ENCODE results near the gene SLC2A6.

The SLC2A6 gene

GRCh38 chr9:133443982-133444381 lies 34.9 kb downstream of the SLC2A6 start:
- no peak overlapping the region for H3K4me3 ChIP-seq (ENCODE audit: low read depth, low read length)

GRCh38 chr9:133443248-133443647 lies 35.7 kb downstream of the SLC2A6 start:
- TF ChIP-seq POLR2A (IDR thresholded peaks at IDR 0.05; ENCODE audit: extremely low read depth, insufficient read length), result no peak
- TF ChIP-seq MAX (IDR thresholded peaks at IDR 0.05; ENCODE audit: low read depth, low read length), result no peak
- no peak for TF ChIP-seq MYC (IDR thresholded peaks at IDR 0.05; ENCODE audit: low read depth, low read length)
- no peak for TF ChIP-seq CTCF (IDR thresholded peaks at IDR 0.05; ENCODE audit: low read depth, low read length)
- no peak for DNase-seq (ENCODE audit: low read depth)
- H3K4me3 ChIP-seq (ENCODE audit: low read depth, low read length), result no peak overlapping the region

More at GRCh38 chr9:133443982-133444381, 34.9 kb downstream of the SLC2A6 start:
- no peak for DNase-seq (ENCODE audit: low read depth)
- no peak for TF ChIP-seq MYC (IDR thresholded peaks at IDR 0.05; ENCODE audit: low read depth, low read length)
- TF ChIP-seq POLR2A (IDR thresholded peaks at IDR 0.05; ENCODE audit: extremely low read depth, insufficient read length), result no peak

GRCh38 chr9:133441571-133441970 lies 37.3 kb downstream of the SLC2A6 start:
- DNase-seq (ENCODE audit: low read depth), result peak; percentile 91
- no peak overlapping the region for H3K4me3 ChIP-seq (ENCODE audit: low read depth, low read length)
- no peak for TF ChIP-seq POLR2A (IDR thresholded peaks at IDR 0.05; ENCODE audit: extremely low read depth, insufficient read length)

GRCh38 chr9:133440874-133441273 lies 38.0 kb downstream of the SLC2A6 start:
- no peak for TF ChIP-seq MAX (IDR thresholded peaks at IDR 0.05; ENCODE audit: low read depth, low read length)
- no peak for TF ChIP-seq CTCF (IDR thresholded peaks at IDR 0.05; ENCODE audit: low read depth, low read length)
- no peak for TF ChIP-seq MYC (IDR thresholded peaks at IDR 0.05; ENCODE audit: low read depth, low read length)
- no peak for TF ChIP-seq POLR2A (IDR thresholded peaks at IDR 0.05; ENCODE audit: extremely low read depth, insufficient read length)
- DNase-seq (ENCODE audit: low read depth), result no peak
- no peak overlapping the region for H3K4me3 ChIP-seq (ENCODE audit: low read depth, low read length)

- no peak overlapping the region for H3K4me3 ChIP-seq (ENCODE audit: low read depth, low read length)
- no peak for DNase-seq (ENCODE audit: low read depth)
- TF ChIP-seq CTCF (IDR thresholded peaks at IDR 0.05; ENCODE audit: low read depth, low read length) (no peak), POLR2A (IDR thresholded peaks at IDR 0.05; ENCODE audit: extremely low read depth, insufficient read length) (no peak), MAX (IDR thresholded peaks at IDR 0.05; ENCODE audit: low read depth, low read length) (no peak), MYC (IDR thresholded peaks at IDR 0.05; ENCODE audit: low read depth, low read length) (no peak)
Observed at GRCh38 chr9:133439337-133439736, 39.6 kb downstream of the SLC2A6 start.

GRCh38 chr9:133437753-133438531 lies 41.0 kb downstream of the SLC2A6 start:
- TF ChIP-seq MYC (IDR thresholded peaks at IDR 0.05; ENCODE audit: low read depth, low read length) (no peak), POLR2A (IDR thresholded peaks at IDR 0.05; ENCODE audit: extremely low read depth, insufficient read length) (no peak), MAX (IDR thresholded peaks at IDR 0.05; ENCODE audit: low read depth, low read length) (no peak), CTCF (IDR thresholded peaks at IDR 0.05; ENCODE audit: low read depth, low read length) (no peak)
- DNase-seq (ENCODE audit: low read depth), result no peak
- H3K4me3 ChIP-seq (ENCODE audit: low read depth, low read length), result no peak overlapping the region

- H3K4me3 ChIP-seq (ENCODE audit: low read depth, low read length), result no peak overlapping the region
- peak; percentile 39 for DNase-seq (ENCODE audit: low read depth)
- TF ChIP-seq POLR2A (IDR thresholded peaks at IDR 0.05; ENCODE audit: extremely low read depth, insufficient read length) (no peak), CTCF (IDR thresholded peaks at IDR 0.05; ENCODE audit: low read depth, low read length) (no peak), MAX (IDR thresholded peaks at IDR 0.05; ENCODE audit: low read depth, low read length) (no peak), MYC (IDR thresholded peaks at IDR 0.05; ENCODE audit: low read depth, low read length) (no peak)
Observed at GRCh38 chr9:133436681-133437080, 42.2 kb downstream of the SLC2A6 start.
